Fibroblast of mammary gland (primary cell): ENCODE results near the gene SNAP29.

Experiments
- DNase-seq: peaks from one replicate; pipeline ENCODE4 v3.0.0-alpha.2; 2010; ENCODE audit warnings: low read depth
- H3K4me3 ChIP-seq: 2 replicates; pipeline ENCODE4 v1.5.1; 2011; ENCODE audit warnings: low read depth, mild to moderate bottlenecking, low read length, moderate library complexity; ENCODE audit not compliant: control insufficient read depth
- CTCF ChIP-seq: conservative IDR thresholded peaks from 2 replicates; pipeline ENCODE4 v1.5.1; 2011; ENCODE audit warnings: low read depth, low read length, inconsistent platforms; ENCODE audit not compliant: control insufficient read depth, insufficient read depth

SNAP29 gene

DNA sequence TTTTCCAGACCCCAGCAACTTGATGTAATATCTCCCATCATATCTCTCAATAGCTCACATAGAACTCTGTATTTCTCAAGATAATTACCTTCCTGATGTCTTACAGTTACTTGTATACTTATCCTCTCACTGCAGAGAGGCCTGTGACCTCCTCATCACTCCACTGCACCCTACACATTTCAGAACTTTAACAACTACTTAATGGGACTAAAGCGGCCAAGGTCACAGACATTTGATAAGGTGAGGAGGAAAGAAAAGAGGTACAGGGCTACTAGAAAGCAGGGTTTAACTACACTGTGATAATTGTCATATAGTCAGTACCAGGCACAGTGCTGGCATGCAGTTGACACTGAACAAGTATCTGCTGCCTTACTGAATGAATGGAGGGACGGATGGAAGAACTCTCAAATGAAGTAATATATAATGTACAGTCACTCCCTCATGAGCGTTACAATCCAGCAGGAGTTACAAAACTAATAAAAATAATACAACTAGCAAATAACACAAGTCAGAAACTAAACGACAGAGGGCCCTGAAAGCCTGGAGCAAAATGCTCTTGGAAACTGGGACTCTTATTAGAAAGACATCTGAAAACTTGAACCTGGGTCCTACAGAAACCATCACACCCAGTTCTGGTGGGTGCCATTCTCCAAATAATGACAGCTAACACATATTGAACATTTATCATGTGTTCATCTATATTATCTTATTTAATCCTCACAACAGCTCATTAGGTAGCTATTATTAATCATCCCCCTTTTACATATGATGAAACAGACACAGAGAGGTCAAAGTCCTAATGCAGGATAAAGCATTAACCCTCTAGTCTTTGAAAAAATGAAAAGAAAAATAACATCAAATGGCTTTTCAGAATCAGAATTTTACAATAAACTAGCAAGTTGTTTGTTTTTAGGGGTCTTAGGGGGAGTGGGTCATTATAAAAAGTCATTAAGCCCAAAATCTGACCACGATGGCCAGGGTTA lies 14.5 kb upstream of the SNAP29 start:
- no peak for DNase-seq
- no peak overlapping the region for H3K4me3 ChIP-seq
- TF ChIP-seq CTCF, result no peak

DNA sequence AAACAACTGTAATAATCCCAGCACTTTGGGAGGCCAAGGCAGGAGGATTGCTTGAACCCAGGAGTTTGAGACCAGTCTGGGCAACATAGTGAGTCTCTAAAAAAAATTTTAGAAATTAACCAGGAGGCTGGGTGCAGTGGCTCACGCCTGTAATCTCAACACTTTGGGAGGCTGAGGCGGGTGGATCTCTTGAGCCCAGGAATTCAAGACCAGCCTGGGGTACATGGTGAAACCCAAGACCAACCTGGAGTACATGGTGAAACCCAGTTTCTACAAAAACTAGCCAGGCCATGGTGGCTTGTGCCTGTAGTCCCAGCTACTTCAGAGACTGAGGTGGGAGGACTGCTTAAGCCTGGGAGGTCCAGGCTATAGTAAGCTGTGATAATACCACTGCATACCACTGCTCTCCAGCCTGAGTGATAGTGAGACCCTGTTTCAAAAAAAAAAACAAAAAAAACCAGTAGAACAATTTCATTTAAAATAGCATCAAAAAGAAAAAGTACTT lies 11.4 kb upstream of the SNAP29 start:
- TF ChIP-seq CTCF, result no peak
- H3K4me3 ChIP-seq, result no peak overlapping the region
- DNase-seq, result no peak

DNA sequence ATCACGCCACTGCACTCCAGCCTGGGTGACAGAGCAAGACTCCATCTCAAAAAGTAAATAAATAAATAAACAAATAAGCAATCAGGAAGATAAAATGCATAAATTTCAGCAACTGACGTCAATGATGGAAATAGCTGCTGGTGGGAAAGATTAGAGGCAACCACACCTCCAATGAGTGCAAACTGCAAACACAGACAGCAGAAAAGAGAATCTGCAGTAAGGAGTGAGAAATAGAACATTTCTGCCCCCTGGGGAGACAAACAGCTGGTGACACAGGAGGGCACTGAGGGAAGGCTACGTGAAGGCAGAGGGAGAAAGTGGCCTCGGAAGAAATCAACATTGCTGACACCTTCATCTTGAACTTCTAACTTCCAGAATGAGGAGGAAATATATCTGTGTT lies 6.7 kb upstream of the SNAP29 start:
- no peak for TF ChIP-seq CTCF
- no peak overlapping the region for H3K4me3 ChIP-seq
- no peak for DNase-seq

GRCh38 chr22:20852503-20852902 lies 6.3 kb upstream of the SNAP29 start:
- DNase-seq, result no peak
- no peak overlapping the region for H3K4me3 ChIP-seq
- no peak for TF ChIP-seq CTCF

DNA sequence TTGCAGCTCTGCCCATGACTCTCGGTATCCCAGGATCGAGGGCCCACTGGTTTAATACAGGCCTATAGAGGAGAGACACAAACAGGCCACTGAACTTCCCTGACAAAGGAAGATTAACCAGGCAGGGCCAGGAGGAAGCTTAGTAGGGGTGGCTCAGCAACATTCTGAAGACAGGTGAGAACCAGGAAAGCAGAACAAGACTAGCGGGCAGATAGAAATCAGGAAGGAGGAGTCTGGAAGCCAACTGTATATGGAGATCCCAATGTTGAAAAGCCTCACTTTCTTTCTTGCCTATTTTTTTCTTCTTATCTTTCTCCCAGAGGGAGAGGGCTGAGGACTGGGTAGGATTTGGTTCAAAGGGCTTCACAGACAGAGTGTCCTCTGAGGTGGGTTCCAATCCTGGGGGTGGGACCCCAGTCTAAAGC lies 5.6 kb upstream of the SNAP29 start:
- TF ChIP-seq CTCF, result no peak
- DNase-seq, result no peak
- H3K4me3 ChIP-seq, result no peak overlapping the region

- peak overlapping the region; percentile 56 for H3K4me3 ChIP-seq
- no peak for DNase-seq
- TF ChIP-seq CTCF, result no peak
Observed at GRCh38 chr22:20857247-20857643, 1.6 kb upstream of the SNAP29 start.
